Measurements from ENCODE around the gene RFNG.

Gene RFNG, protein sequence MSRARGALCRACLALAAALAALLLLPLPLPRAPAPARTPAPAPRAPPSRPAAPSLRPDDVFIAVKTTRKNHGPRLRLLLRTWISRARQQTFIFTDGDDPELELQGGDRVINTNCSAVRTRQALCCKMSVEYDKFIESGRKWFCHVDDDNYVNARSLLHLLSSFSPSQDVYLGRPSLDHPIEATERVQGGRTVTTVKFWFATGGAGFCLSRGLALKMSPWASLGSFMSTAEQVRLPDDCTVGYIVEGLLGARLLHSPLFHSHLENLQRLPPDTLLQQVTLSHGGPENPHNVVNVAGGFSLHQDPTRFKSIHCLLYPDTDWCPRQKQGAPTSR

DNA sequence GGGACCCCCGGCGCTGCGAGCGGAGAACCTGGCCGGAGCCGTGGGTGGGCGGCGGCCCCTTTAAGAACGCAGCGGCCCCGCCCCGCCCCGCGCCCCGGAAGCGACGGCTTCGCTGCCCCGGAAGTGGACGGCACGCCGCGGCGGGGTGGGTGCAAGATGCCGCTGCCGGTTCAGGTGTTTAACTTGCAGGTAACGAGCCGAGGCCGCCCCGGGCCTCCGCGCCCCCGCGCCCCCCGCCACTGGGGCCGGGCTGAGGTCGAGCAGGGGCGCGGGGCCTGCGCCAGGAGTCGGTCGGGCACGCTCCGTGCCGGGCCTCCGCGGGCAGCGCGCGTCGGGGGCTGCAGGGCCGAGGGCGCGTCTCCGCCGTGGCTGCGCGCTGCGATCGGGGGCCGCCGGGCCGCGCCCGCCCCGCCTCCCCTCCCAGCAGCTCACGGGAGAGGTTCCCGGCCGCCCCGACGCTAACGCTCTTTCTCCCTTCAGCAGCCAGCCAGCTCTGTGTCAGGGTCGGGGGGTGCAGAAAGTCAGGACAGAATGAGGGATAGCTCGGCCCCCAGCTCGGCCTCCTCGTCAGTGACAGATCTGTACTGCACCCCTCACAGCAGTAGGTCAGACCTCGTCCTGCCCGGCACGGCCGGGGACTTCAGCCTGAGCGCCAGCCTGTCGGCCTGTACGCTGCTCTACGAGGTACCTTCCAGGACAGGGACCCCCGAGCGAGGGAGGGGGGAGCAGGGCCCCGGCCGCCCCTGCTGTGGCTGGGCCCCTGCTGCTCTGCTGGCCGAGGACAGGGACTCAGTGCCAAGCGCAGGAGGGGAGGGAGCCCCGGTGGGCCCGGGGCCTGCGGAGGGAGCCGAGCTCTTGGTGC, at the start of gene RFNG, which contains the start of gene GPS1:
TSS of gene RFNG (minus strand) at position 36 of the 862 bp plus-strand sequence. CDS start 45 bp downstream, outside the sequence.
TSS of gene GPS1 (plus strand) at position 123 of the 862 bp plus-strand sequence. CDS start at position 157, 34 bp downstream.
- Histone ChIP-seq H3K36me3 (ENCODE audit: insufficient read depth, insufficient read length, low read length) (peaks cover 76% of the 10 kb centered on the region), H3K9me3 (ENCODE audit: insufficient read depth, low read length) (no peaks in the 10 kb centered on the region), H3K4me1 (ENCODE audit: insufficient read depth, insufficient read length) (peaks cover 26% of the 10 kb centered on the region), H3K9ac (ENCODE audit: insufficient read length, low read depth) (peak within 1 kb of the TSS; percentile 96), H3K27me3 (ENCODE audit: insufficient read depth, insufficient read length) (peaks cover 3% of the 10 kb centered on the region), H3K4me3 (ENCODE audit: insufficient read length, low read depth) (peak within 1 kb of the TSS; percentile 97)
- TF ChIP-seq ZNF274 (IDR thresholded peaks at IDR 0.05; ENCODE audit: low read depth, low read length) (no peak), YY1 (IDR thresholded peaks at IDR 0.05; ENCODE audit: insufficient read depth, insufficient read length) (no peak), SUZ12 (IDR thresholded peaks at IDR 0.05; ENCODE audit: extremely low read depth, insufficient read depth, insufficient read length) (no peak)
- DNase-seq (ENCODE audit: low read depth, low spot score) = no peak

DNA sequence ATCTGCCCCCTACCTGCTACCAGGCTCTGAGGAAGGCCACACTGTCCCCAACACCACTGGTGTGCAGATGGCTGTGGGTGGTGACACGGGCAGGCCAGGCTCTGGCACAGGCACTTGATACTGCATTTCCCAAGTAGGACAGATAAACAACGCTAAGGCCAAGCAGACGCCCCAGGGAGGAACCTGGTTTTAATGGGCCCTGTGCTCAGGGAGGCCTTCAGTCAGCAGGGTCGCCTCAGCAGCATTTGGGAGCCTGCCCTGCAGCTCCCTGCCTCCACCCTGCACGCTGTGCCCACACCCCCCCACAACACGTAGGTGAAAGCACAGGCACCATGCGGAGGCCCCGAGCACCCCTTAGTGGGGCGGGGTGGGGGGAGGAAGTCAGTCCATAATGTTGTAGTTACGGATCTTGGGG, 49.7 kb upstream of the RFNG start:
- H3K4me1 ChIP-seq (ENCODE audit: insufficient read depth, insufficient read length) = peaks cover 51% of the 10 kb centered on the region
- peak overlapping the region; percentile 99 for H3K9ac ChIP-seq (ENCODE audit: insufficient read length, low read depth)
- H3K27me3 ChIP-seq (ENCODE audit: insufficient read depth, insufficient read length) = no peaks in the 10 kb centered on the region
- no peak overlapping the region for H3K4me3 ChIP-seq (ENCODE audit: insufficient read length, low read depth)
- H3K9me3 ChIP-seq (ENCODE audit: insufficient read depth, low read length) = no peaks in the 10 kb centered on the region
- peaks cover 20% of the 10 kb centered on the region for H3K36me3 ChIP-seq (ENCODE audit: insufficient read depth, insufficient read length, low read length)
- no peak for TF ChIP-seq YY1 (IDR thresholded peaks at IDR 0.05; ENCODE audit: insufficient read depth, insufficient read length)
- no peak for TF ChIP-seq ZNF274 (IDR thresholded peaks at IDR 0.05; ENCODE audit: low read depth, low read length)
- TF ChIP-seq SUZ12 (IDR thresholded peaks at IDR 0.05; ENCODE audit: extremely low read depth, insufficient read depth, insufficient read length) = no peak
- no peak for DNase-seq (ENCODE audit: low read depth, low spot score)

DNA sequence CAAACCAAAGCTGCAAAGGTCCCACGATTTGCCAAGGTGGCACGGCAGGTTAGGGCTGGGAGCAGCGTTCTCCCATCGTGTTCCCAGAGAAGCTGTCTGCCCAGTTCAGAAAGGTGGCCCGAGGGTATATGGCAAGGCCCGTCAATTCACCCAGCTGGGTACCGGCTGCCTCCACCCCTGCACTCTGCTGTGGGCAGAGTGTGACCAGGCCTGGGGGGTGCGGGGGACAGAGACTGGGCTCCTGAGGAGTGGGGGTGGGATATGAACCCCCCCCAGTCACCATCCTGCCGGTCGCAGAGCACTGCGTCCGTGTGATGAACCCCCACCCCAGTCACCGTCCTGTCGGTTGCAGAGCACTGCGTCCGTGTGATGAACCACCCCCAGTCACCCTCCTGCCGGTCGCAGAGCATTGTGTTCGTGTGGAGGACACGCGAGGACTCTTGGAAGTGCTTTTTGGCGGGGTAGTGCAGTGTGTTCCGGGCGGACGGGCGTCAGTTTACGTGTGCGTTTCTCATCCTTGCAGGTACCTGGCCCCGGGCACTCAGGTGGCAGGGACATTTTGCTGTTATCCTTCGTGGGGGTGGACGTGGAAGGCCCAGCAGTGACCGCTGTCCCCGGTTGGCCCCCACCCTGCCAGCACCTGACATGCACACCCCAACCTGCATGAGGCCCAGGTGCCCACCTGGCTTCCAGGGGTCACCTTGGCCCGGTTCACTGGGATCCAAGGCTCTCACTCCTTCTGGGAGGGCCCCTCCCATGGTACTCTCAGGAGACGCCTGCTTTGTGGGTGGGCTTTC, 49.1 kb upstream of the RFNG start:
- TF ChIP-seq SUZ12 (IDR thresholded peaks at IDR 0.05; ENCODE audit: extremely low read depth, insufficient read depth, insufficient read length) = no peak
- TF ChIP-seq YY1 (IDR thresholded peaks at IDR 0.05; ENCODE audit: insufficient read depth, insufficient read length) = no peak
- no peak for TF ChIP-seq ZNF274 (IDR thresholded peaks at IDR 0.05; ENCODE audit: low read depth, low read length)
- H3K4me3 ChIP-seq (ENCODE audit: insufficient read length, low read depth) = peak overlapping the region; percentile 24
- peaks cover 26% of the 10 kb centered on the region for H3K36me3 ChIP-seq (ENCODE audit: insufficient read depth, insufficient read length, low read length)
- peaks cover 52% of the 10 kb centered on the region for H3K4me1 ChIP-seq (ENCODE audit: insufficient read depth, insufficient read length)
- H3K9me3 ChIP-seq (ENCODE audit: insufficient read depth, low read length) = no peaks in the 10 kb centered on the region
- H3K9ac ChIP-seq (ENCODE audit: insufficient read length, low read depth) = peak overlapping the region; percentile 99
- no peaks in the 10 kb centered on the region for H3K27me3 ChIP-seq (ENCODE audit: insufficient read depth, insufficient read length)
- DNase-seq (ENCODE audit: low read depth, low spot score) = no peak

DNA sequence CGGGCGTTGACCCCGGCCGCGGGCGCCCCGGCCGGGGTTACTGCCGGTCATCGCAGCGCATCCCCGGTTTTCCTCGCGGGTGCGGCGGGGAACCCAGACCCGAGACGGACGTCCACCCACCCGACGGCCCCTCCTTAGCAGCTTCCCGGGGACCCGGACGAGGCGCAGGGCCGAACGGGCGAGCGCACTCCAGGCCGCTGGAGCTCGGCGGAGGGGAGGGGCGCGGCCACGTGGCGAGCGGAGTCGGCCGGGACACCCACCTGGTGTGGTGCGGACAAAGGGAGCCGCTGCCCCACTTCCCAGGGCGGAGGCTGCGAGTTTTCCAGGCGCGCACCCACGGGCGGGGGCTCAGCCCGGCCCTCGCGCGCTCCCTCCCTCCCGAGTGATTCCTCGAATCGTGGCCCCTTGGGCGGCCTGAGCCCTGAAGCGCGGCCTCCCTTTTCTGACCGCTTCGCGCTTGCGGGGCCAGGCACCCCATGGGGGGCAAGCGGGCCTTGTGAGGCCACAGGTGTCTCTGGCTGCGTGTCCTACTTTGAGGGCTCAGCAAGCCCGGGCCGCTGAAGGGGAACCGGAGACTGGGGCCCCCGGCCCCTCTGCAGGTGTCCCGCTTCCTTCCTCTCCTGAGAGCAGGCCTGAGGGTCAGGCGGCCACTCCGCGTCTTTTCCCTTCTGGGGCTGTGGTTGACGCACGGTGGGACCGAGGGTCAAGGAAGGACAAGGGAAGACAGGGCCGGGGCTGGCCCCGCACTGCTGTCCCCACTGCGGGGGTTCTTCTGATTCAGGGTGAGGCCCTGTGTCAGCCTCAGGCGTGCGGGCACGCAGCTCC, 47.5 kb upstream of the RFNG start:
- peaks cover 38% of the 10 kb centered on the region for H3K36me3 ChIP-seq (ENCODE audit: insufficient read depth, insufficient read length, low read length)
- H3K4me1 ChIP-seq (ENCODE audit: insufficient read depth, insufficient read length) = peaks cover 47% of the 10 kb centered on the region
- H3K27me3 ChIP-seq (ENCODE audit: insufficient read depth, insufficient read length) = no peaks in the 10 kb centered on the region
- peak overlapping the region; percentile 91 for H3K4me3 ChIP-seq (ENCODE audit: insufficient read length, low read depth)
- DNase-seq (ENCODE audit: low read depth, low spot score) = no peak
- H3K9me3 ChIP-seq (ENCODE audit: insufficient read depth, low read length) = no peaks in the 10 kb centered on the region
- no peak for TF ChIP-seq SUZ12 (IDR thresholded peaks at IDR 0.05; ENCODE audit: extremely low read depth, insufficient read depth, insufficient read length)
- no peak for TF ChIP-seq ZNF274 (IDR thresholded peaks at IDR 0.05; ENCODE audit: low read depth, low read length)
- TF ChIP-seq YY1 (IDR thresholded peaks at IDR 0.05; ENCODE audit: insufficient read depth, insufficient read length) = no peak
- peak overlapping the region; percentile 99 for H3K9ac ChIP-seq (ENCODE audit: insufficient read length, low read depth)

DNA sequence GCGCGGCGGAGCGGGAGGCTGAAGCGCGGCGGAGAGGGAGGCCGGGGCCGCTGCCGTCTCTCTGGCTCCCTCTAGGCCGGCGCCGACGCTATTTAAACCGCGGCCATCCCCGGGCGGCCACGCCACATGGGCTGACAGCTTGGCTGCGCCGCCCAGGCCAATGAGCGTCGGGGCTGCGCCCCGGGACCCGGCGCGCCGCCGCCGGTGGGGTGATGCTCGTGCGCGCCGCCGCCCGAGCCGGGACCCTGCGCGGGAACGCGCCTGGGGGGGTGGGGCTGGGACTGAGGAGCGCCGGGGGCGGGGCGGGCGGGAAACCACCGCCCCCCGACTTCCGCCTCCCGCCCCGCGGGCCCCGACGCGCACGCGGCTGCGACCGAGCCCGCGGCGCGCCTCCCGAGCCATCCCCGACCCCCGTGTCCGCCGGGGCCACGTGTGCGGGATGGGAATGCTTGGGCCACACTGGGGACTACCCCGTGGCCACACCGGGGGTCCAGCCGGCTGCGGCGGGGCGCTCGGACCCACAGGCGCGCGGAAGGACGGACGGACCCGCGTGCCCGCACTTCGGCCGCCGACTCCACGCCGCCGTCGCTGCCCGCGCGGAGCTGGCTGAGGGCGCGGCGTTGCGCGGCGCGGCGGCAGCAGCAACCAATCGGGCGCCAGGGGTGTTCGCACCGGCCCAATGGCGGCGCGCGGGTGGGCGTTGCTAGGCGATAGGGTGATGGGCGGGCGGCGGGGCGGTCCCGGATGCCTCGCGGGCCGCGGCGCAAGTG, 46.7 kb upstream of the RFNG start, which contains the start of gene FASN:
TSS of gene FASN (minus strand) at position 68 of the 770 bp plus-strand sequence. CDS start 1,791 bp downstream, outside the sequence.
- TF ChIP-seq ZNF274 (IDR thresholded peaks at IDR 0.05; ENCODE audit: low read depth, low read length) = no peak
- TF ChIP-seq YY1 (IDR thresholded peaks at IDR 0.05; ENCODE audit: insufficient read depth, insufficient read length) = no peak
- TF ChIP-seq SUZ12 (IDR thresholded peaks at IDR 0.05; ENCODE audit: extremely low read depth, insufficient read depth, insufficient read length) = no peak
- peak; percentile 85 for DNase-seq (ENCODE audit: low read depth, low spot score)
- peaks cover 45% of the 10 kb centered on the region for H3K36me3 ChIP-seq (ENCODE audit: insufficient read depth, insufficient read length, low read length)
- no peaks in the 10 kb centered on the region for H3K27me3 ChIP-seq (ENCODE audit: insufficient read depth, insufficient read length)
- peaks cover 52% of the 10 kb centered on the region for H3K4me1 ChIP-seq (ENCODE audit: insufficient read depth, insufficient read length)
- peak within 1 kb of the TSS; percentile 99 for H3K4me3 ChIP-seq (ENCODE audit: insufficient read length, low read depth)
- H3K9me3 ChIP-seq (ENCODE audit: insufficient read depth, low read length) = no peaks in the 10 kb centered on the region
- peak within 1 kb of the TSS; percentile 99 for H3K9ac ChIP-seq (ENCODE audit: insufficient read length, low read depth)
